Astrocyte of the spinal cord (primary cell): Measurements from ENCODE around the gene FSD1.

Experiments
- DNase-seq: peaks from one replicate; pipeline ENCODE4 v3.0.0; 2011; ENCODE audit warnings: low read depth, low spot score
- H3K4me3 ChIP-seq: 2 replicates; pipeline ENCODE4 v1.5.1; 2011; ENCODE audit warnings: low read depth, mild to moderate bottlenecking, low read length, moderate library complexity
- in situ Hi-C: cut with HindIII; loops from 2 replicates; pipeline ENCODE4 v1.10.0; 2017; ENCODE audit warnings: low sequenced_read_pairs
- TF ChIP-seq, protein P1 (sequence below): IDR thresholded peaks from 2 replicates; pipeline ENCODE4 v1.5.1; 2012; ENCODE audit warnings: low read depth, mild to moderate bottlenecking, low read length, inconsistent platforms

The FSD1 gene

GRCh38 chr19:4352701-4353121 is 48.3 kb downstream of the FSD1 start:
- in situ Hi-C loops, result no loop called here
- TF ChIP-seq, protein P1, sequence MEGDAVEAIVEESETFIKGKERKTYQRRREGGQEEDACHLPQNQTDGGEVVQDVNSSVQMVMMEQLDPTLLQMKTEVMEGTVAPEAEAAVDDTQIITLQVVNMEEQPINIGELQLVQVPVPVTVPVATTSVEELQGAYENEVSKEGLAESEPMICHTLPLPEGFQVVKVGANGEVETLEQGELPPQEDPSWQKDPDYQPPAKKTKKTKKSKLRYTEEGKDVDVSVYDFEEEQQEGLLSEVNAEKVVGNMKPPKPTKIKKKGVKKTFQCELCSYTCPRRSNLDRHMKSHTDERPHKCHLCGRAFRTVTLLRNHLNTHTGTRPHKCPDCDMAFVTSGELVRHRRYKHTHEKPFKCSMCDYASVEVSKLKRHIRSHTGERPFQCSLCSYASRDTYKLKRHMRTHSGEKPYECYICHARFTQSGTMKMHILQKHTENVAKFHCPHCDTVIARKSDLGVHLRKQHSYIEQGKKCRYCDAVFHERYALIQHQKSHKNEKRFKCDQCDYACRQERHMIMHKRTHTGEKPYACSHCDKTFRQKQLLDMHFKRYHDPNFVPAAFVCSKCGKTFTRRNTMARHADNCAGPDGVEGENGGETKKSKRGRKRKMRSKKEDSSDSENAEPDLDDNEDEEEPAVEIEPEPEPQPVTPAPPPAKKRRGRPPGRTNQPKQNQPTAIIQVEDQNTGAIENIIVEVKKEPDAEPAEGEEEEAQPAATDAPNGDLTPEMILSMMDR, result peak; percentile 88
- peak; percentile 60 for DNase-seq
- no peak overlapping the region for H3K4me3 ChIP-seq

GRCh38 chr19:4354282-4354681 is 49.9 kb downstream of the FSD1 start:
- TF ChIP-seq, protein P1, result no peak
- DNase-seq, result no peak
- in situ Hi-C loops, result no loop called here
- H3K4me3 ChIP-seq, result no peak overlapping the region

DNA sequence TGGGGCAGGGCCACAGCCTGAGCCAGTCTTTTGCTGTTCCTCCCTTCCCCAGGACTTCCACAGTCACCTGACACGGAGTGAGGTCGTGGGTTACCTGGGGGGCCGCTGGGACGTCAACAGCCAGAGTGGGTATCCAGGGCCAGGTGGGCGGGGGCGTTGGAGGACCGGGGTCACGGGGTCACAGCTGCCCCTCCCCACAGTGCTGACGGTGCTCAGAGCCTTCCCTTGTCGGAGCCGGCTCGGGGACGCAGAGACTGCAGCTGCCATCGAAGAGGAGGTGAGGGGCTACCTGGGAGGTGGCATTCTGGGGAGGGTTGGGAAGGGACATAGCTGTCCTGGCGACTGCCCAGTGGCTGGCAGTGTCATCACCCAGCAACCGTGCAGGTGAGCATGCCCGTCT is 50.5 kb downstream of the FSD1 start:
- H3K4me3 ChIP-seq, result no peak overlapping the region
- in situ Hi-C loops, result no loop called here
- TF ChIP-seq, protein P1, result no peak
- DNase-seq, result no peak

- TF ChIP-seq, protein P1, result no peak
- DNase-seq, result no peak
- H3K4me3 ChIP-seq, result no peak overlapping the region
- in situ Hi-C loops, result no loop called here
Measured at GRCh38 chr19:4357095-4357797, 52.8 kb downstream of the FSD1 start.

DNA sequence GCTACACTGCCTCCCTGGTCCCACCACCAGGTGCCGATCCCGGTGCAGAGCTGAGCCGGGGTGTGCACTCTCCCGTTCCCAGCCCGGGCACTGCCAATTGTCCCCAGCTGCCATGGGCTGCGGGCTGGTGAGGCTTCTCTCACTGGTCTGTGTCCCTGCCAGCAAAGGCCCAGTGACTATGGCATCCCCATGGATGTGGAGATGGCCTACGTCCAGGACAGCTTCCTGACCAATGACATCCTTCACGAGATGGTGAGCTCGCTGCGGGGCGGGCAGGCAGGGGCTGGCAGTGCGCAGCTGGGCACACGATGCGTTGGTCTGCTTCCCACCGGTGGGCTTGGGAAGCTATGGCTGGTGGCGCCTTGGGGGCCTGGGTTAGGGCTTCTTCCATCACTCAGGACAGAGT is 53.5 kb downstream of the FSD1 start:
- in situ Hi-C loops, result no loop called here
- H3K4me3 ChIP-seq, result no peak overlapping the region
- TF ChIP-seq, protein P1, result no peak
- no peak for DNase-seq

DNA sequence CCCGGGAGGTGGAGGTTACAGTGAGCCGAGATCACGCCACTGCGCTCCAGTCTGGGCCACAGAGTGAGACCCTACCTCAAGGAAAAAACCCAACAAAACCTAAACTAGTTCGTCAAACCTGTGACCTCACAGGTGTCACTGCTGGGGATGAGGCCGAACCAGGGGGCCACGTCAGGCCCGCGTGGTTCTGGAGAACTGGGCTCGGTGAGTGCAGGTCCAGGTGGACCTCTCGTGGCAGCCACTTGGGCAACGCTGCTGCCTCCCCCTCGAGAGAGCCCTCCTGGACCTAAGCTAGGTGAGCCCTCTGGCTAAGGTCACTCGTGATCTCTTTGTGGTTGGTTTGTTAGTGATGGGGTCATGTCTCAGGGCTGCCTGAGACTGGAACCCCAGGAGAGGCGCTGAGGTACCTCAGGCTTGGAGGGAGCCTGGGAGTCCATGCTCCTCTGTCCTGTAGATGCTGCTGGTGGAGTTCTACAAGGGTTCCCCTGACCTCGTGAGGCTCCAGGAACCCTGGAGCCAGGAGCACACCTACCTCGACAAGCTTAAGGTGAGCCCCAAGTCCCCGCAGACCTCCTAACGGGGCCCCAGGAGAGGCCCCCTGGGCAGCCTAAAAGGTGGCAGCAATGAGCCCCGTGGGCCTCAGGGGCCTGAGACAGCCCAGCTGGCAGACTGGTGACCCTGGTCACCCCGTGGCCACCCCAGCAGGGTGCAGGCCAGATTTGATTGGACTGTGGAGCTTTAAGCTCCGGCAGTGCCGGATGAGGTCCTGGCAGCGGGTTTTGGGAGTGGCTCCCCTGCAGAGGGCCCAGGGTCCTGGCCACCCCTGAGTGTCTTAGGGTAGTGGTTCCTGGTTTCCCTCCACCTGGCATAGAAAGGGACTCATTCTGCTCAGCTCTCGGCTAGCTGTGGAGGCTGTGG is 54.6 kb downstream of the FSD1 start:
- no peak for DNase-seq
- in situ Hi-C loops, result no loop called here
- TF ChIP-seq, protein P1, result no peak
- no peak overlapping the region for H3K4me3 ChIP-seq
